Activated B cell treated with CpG ODN at 0.5 μM for 24 hours (primary cell): ENCODE data around the gene PCDHB7. TPM values are rescaled to one million over a fixed set of nuclear protein-coding genes. Genes with fewer than 3 reads are reported as not detected.
"Not testable (repeated sequence)": the region's sequence is repeated elsewhere in the genome, so short reads cannot be mapped to it uniquely, and the experiment has no call there.

Experiments used
- ATAC-seq: fragments of 200-7000 bp; cut with Tn5 transposase; one replicate; pipeline ENCODE4 v1.10.0; 2021; ENCODE audit warnings: low read depth, mild to moderate bottlenecking, moderate library complexity
- CTCF ChIA-PET: fragments of 350-600 bp; sonication (Branson Sonifier 250); formaldehyde crosslinking; loops from one replicate; lab custom pipeline; 2021; ENCODE audit warnings: antibody characterized with exemption; lab: Charles Lee
- POLR2A ChIA-PET: fragments of 350-600 bp; sonication (Branson Sonifier 250); formaldehyde crosslinking; loops from one replicate; lab custom pipeline; 2021; ENCODE audit warnings: antibody characterized with exemption; lab: Charles Lee
- DNase-seq: peaks from one replicate; pipeline ENCODE4 v3.0.0; 2022
- H3K27ac Mint-ChIP-seq: one replicate; pipeline ENCODE4 v1.8.0; 2020; ENCODE audit warnings: mixed read lengths
- H3K27me3 Mint-ChIP-seq: one replicate; pipeline ENCODE4 v1.8.0; 2021; ENCODE audit warnings: mixed read lengths
- H3K36me3 Mint-ChIP-seq: one replicate; pipeline ENCODE4 v1.8.0; 2021; ENCODE audit warnings: low read depth, mixed read lengths
- H3K4me1 Mint-ChIP-seq: one replicate; pipeline ENCODE4 v1.8.0; 2021; ENCODE audit warnings: mixed read lengths
- H3K4me3 Mint-ChIP-seq: one replicate; pipeline ENCODE4 v1.8.0; 2020; ENCODE audit warnings: mild to moderate bottlenecking, mixed read lengths
- H3K9me3 Mint-ChIP-seq: one replicate; pipeline ENCODE4 v1.8.0; 2020; ENCODE audit warnings: mixed read lengths
- CTCF ChIP-seq: fragments of 200-600 bp; IDR thresholded peaks from one replicate; pipeline ENCODE4 v1.8.0; 2022; ENCODE audit warnings: antibody characterized with exemption, mild to moderate bottlenecking
- intact Hi-C: fragments of 100-400 bp; cut with micrococcal nuclease; formaldehyde crosslinking; loops from one replicate; pipeline ENCODE4 v1.15.1; 2024
- total RNA-seq: library from RNA; stranded (reverse); gene quantifications from 2 replicates; pipeline ENCODE4 v1.2.3, GENCODE V29; 2022

PCDHB7 gene
- total RNA-seq, 1 donor from 2014 or later: not detected

- peaks cover 12% of the 10 kb centered on the region for H3K9me3 Mint-ChIP-seq
- ATAC-seq: no peak
These were observed 22.6 kb upstream of the PCDHB7 start, which contains the start of gene PCDHB6 for GRCh38 chr5:141149812-141150211. Gene PCDHB6, plus strand, starts transcription at chr5:141150057. Its CDS starts 201 bp downstream, at chr5:141150258.

DNA sequence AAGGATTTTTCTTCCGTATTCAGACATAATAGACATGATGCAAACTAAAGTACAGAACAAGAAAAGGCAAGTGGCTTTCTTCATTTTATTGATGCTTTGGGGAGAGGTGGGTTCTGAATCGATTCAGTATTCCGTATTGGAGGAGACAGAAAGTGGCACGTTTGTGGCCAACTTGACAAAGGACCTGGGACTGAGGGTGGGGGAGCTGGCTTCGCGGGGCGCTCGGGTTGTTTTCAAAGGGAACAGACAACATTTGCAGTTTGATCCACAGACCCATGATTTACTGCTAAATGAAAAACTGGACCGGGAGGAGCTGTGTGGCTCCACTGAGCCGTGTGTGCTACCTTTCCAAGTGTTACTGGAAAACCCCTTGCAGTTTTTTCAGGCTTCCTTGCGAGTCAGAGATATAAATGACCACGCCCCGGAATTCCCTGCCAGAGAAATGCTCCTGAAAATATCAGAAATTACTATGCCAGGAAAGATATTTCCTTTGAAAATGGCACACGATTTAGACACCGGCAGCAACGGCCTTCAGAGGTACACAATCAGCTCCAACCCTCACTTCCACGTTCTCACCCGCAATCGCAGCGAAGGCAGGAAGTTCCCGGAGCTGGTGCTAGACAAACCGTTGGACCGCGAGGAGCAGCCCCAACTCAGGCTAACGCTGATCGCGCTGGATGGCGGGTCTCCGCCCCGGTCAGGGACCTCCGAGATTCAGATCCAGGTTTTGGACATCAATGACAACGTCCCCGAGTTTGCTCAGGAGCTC lies 22.0 kb upstream of the PCDHB7 start:
- no peak overlapping the region for H3K27ac Mint-ChIP-seq
- no peaks in the 10 kb centered on the region for H3K36me3 Mint-ChIP-seq
- H3K27me3 Mint-ChIP-seq: peaks cover 17% of the 10 kb centered on the region
- DNase-seq (no peak), ATAC-seq (no peak)
- intact Hi-C loops: no loop called here
- POLR2A ChIA-PET: no interaction called here
- no peaks in the 10 kb centered on the region for H3K4me1 Mint-ChIP-seq
- peaks cover 12% of the 10 kb centered on the region for H3K9me3 Mint-ChIP-seq
- no peak for TF ChIP-seq CTCF
- peak overlapping the region; percentile 4 for H3K4me3 Mint-ChIP-seq
- CTCF ChIA-PET: no interaction called here

More at GRCh38 chr5:141149812-141150211, 22.6 kb upstream of the PCDHB7 start, which contains the start of gene PCDHB6:
- POLR2A ChIA-PET: no interaction called here
- no peaks in the 10 kb centered on the region for H3K4me1 Mint-ChIP-seq
- peaks cover 17% of the 10 kb centered on the region for H3K27me3 Mint-ChIP-seq
- no peak for DNase-seq
- TF ChIP-seq CTCF: no peak
- intact Hi-C loops: no loop called here
- no peaks in the 10 kb centered on the region for H3K36me3 Mint-ChIP-seq
- CTCF ChIA-PET: no interaction called here
- peak within 1 kb of the TSS; percentile 4 for H3K4me3 Mint-ChIP-seq
- no peak within 1 kb of the TSS for H3K27ac Mint-ChIP-seq

- Mint-ChIP-seq H3K27me3 (peaks cover 17% of the 10 kb centered on the region), H3K27ac (no peak overlapping the region), H3K9me3 (peaks cover 14% of the 10 kb centered on the region), H3K36me3 (no peaks in the 10 kb centered on the region), H3K4me1 (no peaks in the 10 kb centered on the region), H3K4me3 (no peak overlapping the region)
- TF ChIP-seq CTCF: no peak
- intact Hi-C loops: no loop called here
- ATAC-seq: no peak
- ChIA-PET CTCF (no interaction called here), POLR2A (no interaction called here)
- DNase-seq: no peak
These were observed 21.5 kb upstream of the PCDHB7 start for GRCh38 chr5:141150993-141151325.

DNA sequence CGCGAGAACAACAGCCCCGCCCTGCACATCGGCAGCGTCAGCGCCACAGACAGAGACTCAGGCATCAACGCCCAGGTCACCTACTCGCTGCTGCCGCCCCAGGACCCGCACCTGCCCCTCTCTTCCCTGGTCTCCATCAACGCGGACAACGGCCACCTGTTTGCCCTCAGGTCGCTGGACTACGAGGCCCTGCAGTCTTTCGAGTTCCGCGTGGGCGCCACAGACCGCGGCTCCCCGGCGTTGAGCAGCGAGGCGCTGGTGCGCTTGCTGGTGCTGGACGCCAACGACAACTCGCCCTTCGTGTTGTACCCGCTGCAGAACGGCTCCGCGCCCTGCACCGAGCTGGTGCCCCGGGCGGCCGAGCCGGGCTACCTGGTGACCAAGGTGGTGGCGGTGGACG lies 20.8 kb upstream of the PCDHB7 start:
- intact Hi-C loops, POLR2A ChIA-PET, H3K27ac Mint-ChIP-seq: not testable (repeated sequence)

GRCh38 chr5:141152096-141152495 lies 20.3 kb upstream of the PCDHB7 start:
- H3K4me3 Mint-ChIP-seq, DNase-seq, CTCF ChIA-PET, intact Hi-C loops, H3K27ac Mint-ChIP-seq, H3K36me3 Mint-ChIP-seq, POLR2A ChIA-PET, H3K4me1 Mint-ChIP-seq, ATAC-seq: not testable (repeated sequence)
- Mint-ChIP-seq H3K9me3 (peaks cover 19% of the 10 kb centered on the region), H3K27me3 (peaks cover 19% of the 10 kb centered on the region)

More for the DNA sequence above, 20.8 kb upstream of the PCDHB7 start:
- H3K4me1 Mint-ChIP-seq, ATAC-seq, CTCF ChIA-PET, DNase-seq, H3K4me3 Mint-ChIP-seq, H3K36me3 Mint-ChIP-seq: not testable (repeated sequence)
- Mint-ChIP-seq H3K9me3 (peaks cover 18% of the 10 kb centered on the region), H3K27me3 (peaks cover 18% of the 10 kb centered on the region)

- intact Hi-C loops: no loop called here
- Mint-ChIP-seq H3K9me3 (peaks cover 14% of the 10 kb centered on the region), H3K4me3 (no peak overlapping the region), H3K27me3 (peaks cover 14% of the 10 kb centered on the region), H3K36me3 (no peaks in the 10 kb centered on the region), H3K4me1 (no peaks in the 10 kb centered on the region), H3K27ac (no peak overlapping the region)
- no peak for TF ChIP-seq CTCF
- CTCF ChIA-PET: no interaction called here
- ATAC-seq (no peak), DNase-seq (no peak)
- POLR2A ChIA-PET: no interaction called here
These were observed 16.7 kb upstream of the PCDHB7 start for GRCh38 chr5:141155540-141156374.

GRCh38 chr5:141157356-141157755 lies 15.1 kb upstream of the PCDHB7 start:
- CTCF ChIA-PET, H3K4me3 Mint-ChIP-seq, ATAC-seq, H3K27ac Mint-ChIP-seq, intact Hi-C loops, POLR2A ChIA-PET, H3K4me1 Mint-ChIP-seq, DNase-seq, H3K27me3 Mint-ChIP-seq, H3K36me3 Mint-ChIP-seq: not testable (repeated sequence)
- H3K9me3 Mint-ChIP-seq: peaks cover 11% of the 10 kb centered on the region

DNA sequence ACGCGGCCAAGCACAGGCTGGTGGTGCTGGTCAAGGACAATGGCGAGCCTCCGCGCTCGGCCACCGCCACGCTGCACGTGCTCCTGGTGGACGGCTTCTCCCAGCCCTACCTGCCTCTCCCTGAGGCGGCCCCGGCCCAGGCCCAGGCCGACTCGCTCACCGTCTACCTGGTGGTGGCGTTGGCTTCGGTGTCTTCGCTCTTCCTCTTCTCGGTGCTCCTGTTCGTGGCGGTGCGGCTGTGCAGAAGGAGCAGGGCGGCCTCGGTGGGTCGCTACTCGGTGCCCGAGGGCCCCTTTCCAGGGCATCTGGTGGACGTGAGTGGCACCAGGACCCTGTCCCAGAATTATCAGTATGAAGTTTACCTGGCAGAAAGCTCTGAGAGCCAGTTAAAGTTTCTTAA lies 14.5 kb upstream of the PCDHB7 start:
- CTCF ChIA-PET, H3K27me3 Mint-ChIP-seq, H3K4me3 Mint-ChIP-seq, ATAC-seq, POLR2A ChIA-PET, DNase-seq, H3K36me3 Mint-ChIP-seq, intact Hi-C loops, H3K4me1 Mint-ChIP-seq, H3K27ac Mint-ChIP-seq: not testable (repeated sequence)
- peaks cover 11% of the 10 kb centered on the region for H3K9me3 Mint-ChIP-seq
